Keratinocyte (primary cell): ENCODE measurements around the gene C19orf85. TPM values are rescaled to one million over a fixed set of nuclear protein-coding genes. Genes with fewer than 3 reads are reported as not detected.

Experiments used
- DNase-seq: peaks from one replicate; pipeline ENCODE4 v3.0.0-alpha.2; 2011; ENCODE audit warnings: low read depth, missing footprints, low spot score
- FAIRE-seq: peaks from 2 replicates; lab custom pipeline; 2011; peaks lifted over from hg19 to GRCh38; lab: Jason Lieb, UNC
- H2AFZ ChIP-seq: 2 replicates; pipeline ENCODE4 v1.6.0; 2012; ENCODE audit warnings: low read length, control low read depth, inconsistent platforms; ENCODE audit not compliant: control insufficient read depth
- H3K27ac ChIP-seq: 2 replicates; pipeline ENCODE4 v1.5.1; 2011; ENCODE audit warnings: low read length; ENCODE audit not compliant: control insufficient read depth, insufficient read depth
- H3K27me3 ChIP-seq: 3 replicates; pipeline ENCODE4 v1.6.0; 2011; ENCODE audit warnings: low read length; ENCODE audit not compliant: control insufficient read depth, insufficient read depth; ENCODE audit errors: extremely low read depth
- H3K36me3 ChIP-seq, 2 experiments: 2 replicates in 1 of 2; 3 replicates in 1 of 2; pipeline ENCODE4 v1.5.1; 2011; ENCODE audit warnings: low read length in 2 of 2, mild to moderate bottlenecking in 1 of 2; ENCODE audit not compliant: control insufficient read depth in 2 of 2, insufficient read depth in 2 of 2; ENCODE audit errors: extremely low read depth in 1 of 2
- H3K4me1 ChIP-seq: 3 replicates; pipeline ENCODE4 v1.5.1; 2011; ENCODE audit warnings: low read length; ENCODE audit not compliant: control insufficient read depth, insufficient read depth; ENCODE audit errors: extremely low read depth
- H3K4me2 ChIP-seq: 3 replicates; pipeline ENCODE4 v1.6.0; 2011; ENCODE audit warnings: low read depth, low read length; ENCODE audit not compliant: control insufficient read depth, insufficient read depth; ENCODE audit errors: extremely low read depth
- H3K4me3 ChIP-seq, 3 experiments: fragments of 200-600 bp in 1 of 3; sonication (generic) in 1 of 3; 2 replicates in 2 of 3; 3 replicates in 1 of 3; pipeline ENCODE4 v1.5.1; 2011 to 2016; ENCODE audit warnings: low read length in 3 of 3, mild to moderate bottlenecking in 3 of 3, control low read depth in 2 of 3, inconsistent platforms in 1 of 3, low read depth in 1 of 3, mixed read lengths in 1 of 3, mixed run types in 1 of 3, moderate library complexity in 1 of 3; ENCODE audit not compliant: control insufficient read depth in 2 of 3, insufficient read depth in 2 of 3; ENCODE audit errors: extremely low read depth in 1 of 3
- H3K79me2 ChIP-seq: 2 replicates; pipeline ENCODE4 v1.6.0; 2012; ENCODE audit warnings: low read length; ENCODE audit not compliant: control insufficient read depth, insufficient read depth
- H3K9ac ChIP-seq: 3 replicates; pipeline ENCODE4 v1.6.0; 2011; ENCODE audit warnings: low read length; ENCODE audit not compliant: control insufficient read depth, insufficient read depth; ENCODE audit errors: extremely low read depth
- H3K9me1 ChIP-seq: 3 replicates; pipeline ENCODE4 v1.6.0; 2011; ENCODE audit warnings: low read length; ENCODE audit not compliant: control insufficient read depth, insufficient read depth; ENCODE audit errors: extremely low read depth
- H3K9me3 ChIP-seq: 2 replicates; pipeline ENCODE4 v1.5.1; 2012; ENCODE audit warnings: low read depth, low read length; ENCODE audit not compliant: control insufficient read depth
- H4K20me1 ChIP-seq: 3 replicates; pipeline ENCODE4 v1.6.0; 2011; ENCODE audit warnings: low read length; ENCODE audit not compliant: control insufficient read depth, insufficient read depth; ENCODE audit errors: extremely low read depth
- CTCF ChIP-seq, 3 experiments: IDR thresholded peaks in 1 of 3; conservative IDR thresholded peaks in 1 of 3; optimal IDR thresholded peaks in 1 of 3; 2 replicates in 2 of 3; 3 replicates in 1 of 3; pipeline versions ENCODE3 to v1.5.1; 2011; ENCODE audit warnings: low read length in 3 of 3, mild to moderate bottlenecking in 3 of 3, moderate library complexity in 2 of 3, control low read depth in 1 of 3, inconsistent platforms in 1 of 3; ENCODE audit not compliant: insufficient read depth in 2 of 3; ENCODE audit errors: extremely low read depth in 1 of 3
- EZH2 ChIP-seq: IDR thresholded peaks from one replicate; pipeline ENCODE4 v1.6.1; 2012; ENCODE audit warnings: inconsistent platforms, mild to moderate bottlenecking, low read length, moderate library complexity
- dilution Hi-C: fragments of 300-500 bp; cut with MboI; formaldehyde crosslinking; loops from one replicate; pipeline ENCODE4 v1.7.0; 2020; ENCODE audit warnings: low sequenced_read_pairs; ENCODE audit not compliant: extremely low pct_ligation_motif_present
- polyA plus RNA-seq, 5 experiments: library from polyadenylated mRNA; depleted of rRNA in 3 of 5; stranded (reverse) in 3 of 5; stranded (forward) in 1 of 5; unstranded in 1 of 5; fragments of >200 nt; gene quantifications; 1 replicate in 1 of 5; 2 replicates in 3 of 5; 3 replicates in 1 of 5; pipeline versions ENCODE4 v1.2.1 to v1.2.3, GENCODE V29; 2011 to 2012; ENCODE audit warnings: missing spikeins in 2 of 5, low read depth in 1 of 5, low replicate concordance in 1 of 5

Gene C19orf85
- polyA plus RNA-seq, 1 donor (not counting 4 experiments of a cell fraction or from before 2014, with no cell fraction given) = not detected

- H3K4me1 ChIP-seq = peaks cover 9% of the 10 kb centered on the region
- no peaks in the 10 kb centered on the region for H3K27me3 ChIP-seq
- H3K36me3 ChIP-seq = no peaks in the 10 kb centered on the region
- H4K20me1 ChIP-seq = no peaks in the 10 kb centered on the region
- no peaks in the 10 kb centered on the region for H3K79me2 ChIP-seq
- H3K4me2 ChIP-seq = peak overlapping the region; percentile 96
- FAIRE-seq (no peak), DNase-seq (no peak)
- no peaks in the 10 kb centered on the region for H3K9me3 ChIP-seq
- TF ChIP-seq CTCF (optimal IDR thresholded peaks at IDR 0.05 in 1 of 3, IDR thresholded peaks at IDR 0.05 in 1 of 3, conservative IDR thresholded peaks at IDR 0.05 in 1 of 3; ENCODE audit: extremely low read depth in 1 of 3, insufficient read depth in 2 of 3, low read length in 3 of 3) = no peak
- no peak for TF ChIP-seq EZH2
- no peak overlapping the region for H2AFZ ChIP-seq
- H3K9me1 ChIP-seq = no peaks in the 10 kb centered on the region
- no peak overlapping the region for H3K4me3 ChIP-seq
- H3K9ac ChIP-seq = no peak overlapping the region
- dilution Hi-C loops = no loop called here
- H3K27ac ChIP-seq = no peak overlapping the region
Measured at GRCh38 chr19:55462722-55463121, 1.8 kb downstream of the C19orf85 start.

GRCh38 chr19:55461974-55462626 is 2.5 kb downstream of the C19orf85 start:
- H3K9me1 ChIP-seq = no peaks in the 10 kb centered on the region
- no peaks in the 10 kb centered on the region for H3K27me3 ChIP-seq
- H3K79me2 ChIP-seq = no peaks in the 10 kb centered on the region
- H2AFZ ChIP-seq = peak overlapping the region; percentile 95
- peaks cover 9% of the 10 kb centered on the region for H3K4me1 ChIP-seq
- H4K20me1 ChIP-seq = no peaks in the 10 kb centered on the region
- FAIRE-seq (no peak), DNase-seq (no peak)
- no peaks in the 10 kb centered on the region for H3K9me3 ChIP-seq
- peak overlapping the region; percentile 75 to 92 (median 78) for H3K4me3 ChIP-seq
- no peaks in the 10 kb centered on the region for H3K36me3 ChIP-seq
- peak overlapping the region; percentile 96 for H3K4me2 ChIP-seq
- TF ChIP-seq CTCF (optimal IDR thresholded peaks at IDR 0.05 in 1 of 3, IDR thresholded peaks at IDR 0.05 in 1 of 3, conservative IDR thresholded peaks at IDR 0.05 in 1 of 3; ENCODE audit: extremely low read depth in 1 of 3, insufficient read depth in 2 of 3, low read length in 3 of 3) (no peak), EZH2 (no peak)
- peak overlapping the region; percentile 71 for H3K27ac ChIP-seq
- peak overlapping the region; percentile 88 for H3K9ac ChIP-seq
- dilution Hi-C loops = no loop called here
